ENCODE measurements around the gene RPS6KB1.
"Not testable (repeated sequence)": the region's sequence is repeated elsewhere in the genome, so short reads cannot be mapped to it uniquely, and the experiment has no call there.

RPS6KB1 gene

GRCh38 chr17:59853919-59854729, 38.8 kb upstream of the RPS6KB1 start:
- H3K4me2 ChIP-seq (ENCODE audit: low read length); H3K4me3 ChIP-seq (ENCODE audit: low read length); H3K27me3 ChIP-seq (ENCODE audit: control insufficient read depth, insufficient read depth, low read length); H3K9me3 ChIP-seq (replicated peaks; ENCODE audit: low read length); H3K36me3 ChIP-seq (ENCODE audit: insufficient read depth, low read length); H3K9ac ChIP-seq (ENCODE audit: low read depth, low read length): not testable (repeated sequence)
- H3K4me1 ChIP-seq (ENCODE audit: control insufficient read depth, insufficient read depth, low read length), result peaks cover 14% of the 10 kb centered on the region

- H3K4me2 ChIP-seq (ENCODE audit: low read length), result no peak overlapping the region
- H3K4me3 ChIP-seq (ENCODE audit: low read length), result no peak overlapping the region
- H3K9me3 ChIP-seq (replicated peaks; ENCODE audit: low read length), result no peaks in the 10 kb centered on the region
- no peak overlapping the region for H3K9ac ChIP-seq (ENCODE audit: low read depth, low read length)
- H3K4me1 ChIP-seq (ENCODE audit: control insufficient read depth, insufficient read depth, low read length), result peaks cover 8% of the 10 kb centered on the region
- no peaks in the 10 kb centered on the region for H3K27me3 ChIP-seq (ENCODE audit: control insufficient read depth, insufficient read depth, low read length)
- no peaks in the 10 kb centered on the region for H3K36me3 ChIP-seq (ENCODE audit: insufficient read depth, low read length)
Measured at GRCh38 chr17:59856859-59857794, 35.8 kb upstream of the RPS6KB1 start.

- Histone ChIP-seq H3K4me1 (ENCODE audit: control insufficient read depth, insufficient read depth, low read length) (peaks cover 3% of the 10 kb centered on the region), H3K9ac (ENCODE audit: low read depth, low read length) (no peak overlapping the region), H3K27me3 (ENCODE audit: control insufficient read depth, insufficient read depth, low read length) (no peaks in the 10 kb centered on the region), H3K36me3 (ENCODE audit: insufficient read depth, low read length) (no peaks in the 10 kb centered on the region), H3K4me2 (ENCODE audit: low read length) (no peak overlapping the region), H3K4me3 (ENCODE audit: low read length) (no peak overlapping the region), H3K9me3 (replicated peaks; ENCODE audit: low read length) (no peaks in the 10 kb centered on the region)
Measured at GRCh38 chr17:59858167-59858816, 34.6 kb upstream of the RPS6KB1 start.

DNA sequence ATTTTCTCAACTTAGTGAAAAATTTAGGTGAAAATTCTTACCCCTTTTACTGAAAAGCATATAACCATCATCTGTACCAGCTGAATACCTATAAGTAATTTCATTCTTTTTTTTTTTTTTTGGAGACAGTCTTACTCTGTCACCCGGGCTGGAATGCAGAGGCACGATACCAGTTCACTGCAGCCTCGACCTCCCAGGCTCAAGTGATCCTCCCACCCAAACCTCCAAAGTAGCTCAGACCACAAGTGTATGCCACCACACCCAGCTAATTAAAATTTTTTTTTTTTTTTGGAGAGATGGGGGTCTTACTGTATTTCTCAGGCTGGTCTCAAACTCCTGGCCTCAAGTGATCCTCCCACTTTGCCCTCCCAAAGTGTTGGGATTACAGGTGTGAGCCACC, 34.0 kb upstream of the RPS6KB1 start:
- no peaks in the 10 kb centered on the region for H3K9me3 ChIP-seq (replicated peaks; ENCODE audit: low read length)
- H3K4me1 ChIP-seq (ENCODE audit: control insufficient read depth, insufficient read depth, low read length), result no peaks in the 10 kb centered on the region
- no peaks in the 10 kb centered on the region for H3K36me3 ChIP-seq (ENCODE audit: insufficient read depth, low read length)
- no peak overlapping the region for H3K4me3 ChIP-seq (ENCODE audit: low read length)
- no peak overlapping the region for H3K4me2 ChIP-seq (ENCODE audit: low read length)
- no peak overlapping the region for H3K9ac ChIP-seq (ENCODE audit: low read depth, low read length)
- no peaks in the 10 kb centered on the region for H3K27me3 ChIP-seq (ENCODE audit: control insufficient read depth, insufficient read depth, low read length)

DNA sequence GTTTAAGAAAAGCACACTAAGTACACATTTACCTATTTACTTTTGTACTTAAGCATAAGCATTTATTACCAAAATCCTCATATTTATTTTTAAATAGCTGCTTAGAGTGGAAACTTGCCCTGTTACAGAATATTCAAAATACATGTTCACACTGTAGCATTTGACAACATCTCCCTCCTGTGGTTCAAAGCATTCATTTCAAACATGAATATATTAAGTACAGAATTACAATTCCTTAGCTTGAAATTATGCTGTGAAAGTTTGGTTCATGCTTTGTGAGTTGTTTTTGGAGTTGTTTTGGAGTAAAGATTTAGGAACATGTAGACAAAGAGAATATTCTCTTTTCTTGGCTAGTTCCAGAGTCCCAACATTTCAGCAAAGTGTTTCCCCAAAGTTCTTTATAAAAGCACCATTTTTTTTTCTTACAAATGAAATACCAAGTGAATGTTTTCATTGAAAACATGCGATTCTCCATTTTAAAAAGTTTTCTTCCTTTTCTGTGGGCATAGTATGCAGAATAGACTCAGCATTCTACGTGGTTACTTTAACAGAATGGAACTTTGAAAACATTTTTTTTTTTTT, 33.4 kb upstream of the RPS6KB1 start:
- H3K36me3 ChIP-seq (ENCODE audit: insufficient read depth, low read length), result no peaks in the 10 kb centered on the region
- H3K9me3 ChIP-seq (replicated peaks; ENCODE audit: low read length), result no peaks in the 10 kb centered on the region
- H3K9ac ChIP-seq (ENCODE audit: low read depth, low read length), result no peak overlapping the region
- H3K4me1 ChIP-seq (ENCODE audit: control insufficient read depth, insufficient read depth, low read length), result no peaks in the 10 kb centered on the region
- no peaks in the 10 kb centered on the region for H3K27me3 ChIP-seq (ENCODE audit: control insufficient read depth, insufficient read depth, low read length)
- no peak overlapping the region for H3K4me2 ChIP-seq (ENCODE audit: low read length)
- no peak overlapping the region for H3K4me3 ChIP-seq (ENCODE audit: low read length)

- Histone ChIP-seq H3K9ac (ENCODE audit: low read depth, low read length) (no peak overlapping the region), H3K36me3 (ENCODE audit: insufficient read depth, low read length) (no peaks in the 10 kb centered on the region), H3K27me3 (ENCODE audit: control insufficient read depth, insufficient read depth, low read length) (no peaks in the 10 kb centered on the region), H3K9me3 (replicated peaks; ENCODE audit: low read length) (no peaks in the 10 kb centered on the region), H3K4me1 (ENCODE audit: control insufficient read depth, insufficient read depth, low read length) (no peaks in the 10 kb centered on the region), H3K4me2 (ENCODE audit: low read length) (no peak overlapping the region), H3K4me3 (ENCODE audit: low read length) (no peak overlapping the region)
Measured at GRCh38 chr17:59863616-59864015, 29.3 kb upstream of the RPS6KB1 start.

DNA sequence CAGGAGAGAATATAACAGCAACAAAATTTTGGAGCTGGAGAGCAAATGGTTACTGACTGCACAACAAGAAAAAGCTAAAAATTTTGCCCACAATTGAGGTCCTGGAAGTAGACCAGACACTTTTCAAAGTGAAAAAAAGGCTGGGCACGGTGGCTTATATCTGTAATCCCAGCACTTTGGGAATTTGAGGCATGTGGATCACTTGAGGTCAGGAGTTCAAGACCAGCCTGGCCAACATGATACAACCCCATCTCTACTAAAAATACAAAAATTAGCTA, 23.0 kb upstream of the RPS6KB1 start:
- Histone ChIP-seq H3K36me3 (ENCODE audit: insufficient read depth, low read length) (no peaks in the 10 kb centered on the region), H3K4me3 (ENCODE audit: low read length) (no peak overlapping the region)

GRCh38 chr17:59870482-59870881, 22.4 kb upstream of the RPS6KB1 start:
- Histone ChIP-seq H3K9ac (ENCODE audit: low read depth, low read length) (no peak overlapping the region), H3K27me3 (ENCODE audit: control insufficient read depth, insufficient read depth, low read length) (no peaks in the 10 kb centered on the region), H3K4me3 (ENCODE audit: low read length) (no peak overlapping the region), H3K9me3 (replicated peaks; ENCODE audit: low read length) (no peaks in the 10 kb centered on the region), H3K4me1 (ENCODE audit: control insufficient read depth, insufficient read depth, low read length) (no peaks in the 10 kb centered on the region), H3K4me2 (ENCODE audit: low read length) (no peak overlapping the region), H3K36me3 (ENCODE audit: insufficient read depth, low read length) (no peaks in the 10 kb centered on the region)

More for the DNA sequence above, 23.0 kb upstream of the RPS6KB1 start:
- H3K4me2 ChIP-seq (ENCODE audit: low read length), result no peak overlapping the region
- no peak overlapping the region for H3K9ac ChIP-seq (ENCODE audit: low read depth, low read length)
- H3K9me3 ChIP-seq (replicated peaks; ENCODE audit: low read length), result no peaks in the 10 kb centered on the region
- no peaks in the 10 kb centered on the region for H3K4me1 ChIP-seq (ENCODE audit: control insufficient read depth, insufficient read depth, low read length)
- H3K27me3 ChIP-seq (ENCODE audit: control insufficient read depth, insufficient read depth, low read length), result no peaks in the 10 kb centered on the region

- H3K9me3 ChIP-seq (replicated peaks; ENCODE audit: low read length), result no peaks in the 10 kb centered on the region
- H3K4me3 ChIP-seq (ENCODE audit: low read length), result no peak overlapping the region
- no peak overlapping the region for H3K4me2 ChIP-seq (ENCODE audit: low read length)
- H3K27me3 ChIP-seq (ENCODE audit: control insufficient read depth, insufficient read depth, low read length), result no peaks in the 10 kb centered on the region
- no peaks in the 10 kb centered on the region for H3K4me1 ChIP-seq (ENCODE audit: control insufficient read depth, insufficient read depth, low read length)
- H3K9ac ChIP-seq (ENCODE audit: low read depth, low read length), result no peak overlapping the region
- H3K36me3 ChIP-seq (ENCODE audit: insufficient read depth, low read length), result no peaks in the 10 kb centered on the region
Measured at GRCh38 chr17:59872351-59872750, 20.6 kb upstream of the RPS6KB1 start.

GRCh38 chr17:59873414-59873813, 19.5 kb upstream of the RPS6KB1 start:
- H3K4me1 ChIP-seq (ENCODE audit: control insufficient read depth, insufficient read depth, low read length); H3K36me3 ChIP-seq (ENCODE audit: insufficient read depth, low read length); H3K4me2 ChIP-seq (ENCODE audit: low read length): not testable (repeated sequence)

DNA sequence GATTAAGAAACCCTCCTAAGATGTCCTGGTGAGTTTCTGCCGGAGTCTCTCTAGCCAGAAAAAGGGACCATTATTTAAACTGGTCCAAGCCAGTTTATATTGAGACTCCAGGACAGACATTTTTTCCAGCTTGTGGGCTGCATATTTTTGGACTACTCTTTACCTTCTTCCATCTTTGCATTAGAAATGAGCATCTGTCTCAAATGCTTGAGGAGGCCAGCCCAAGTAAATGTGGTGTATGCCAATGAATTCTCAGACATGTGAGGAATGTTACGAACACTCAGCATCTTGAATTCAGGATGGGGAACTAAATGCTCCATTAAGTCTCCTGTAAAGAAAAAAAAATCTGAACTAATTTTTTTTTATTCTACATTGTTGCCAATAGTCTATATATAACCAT, 18.5 kb upstream of the RPS6KB1 start:
- no peaks in the 10 kb centered on the region for H3K4me1 ChIP-seq (ENCODE audit: control insufficient read depth, insufficient read depth, low read length)
- H3K36me3 ChIP-seq (ENCODE audit: insufficient read depth, low read length), result peaks cover 4% of the 10 kb centered on the region
- H3K9me3 ChIP-seq (replicated peaks; ENCODE audit: low read length), result no peaks in the 10 kb centered on the region
- no peak overlapping the region for H3K9ac ChIP-seq (ENCODE audit: low read depth, low read length)
- no peak overlapping the region for H3K4me2 ChIP-seq (ENCODE audit: low read length)
- H3K4me3 ChIP-seq (ENCODE audit: low read length), result no peak overlapping the region
- no peaks in the 10 kb centered on the region for H3K27me3 ChIP-seq (ENCODE audit: control insufficient read depth, insufficient read depth, low read length)

More at GRCh38 chr17:59873414-59873813, 19.5 kb upstream of the RPS6KB1 start:
- H3K27me3 ChIP-seq (ENCODE audit: control insufficient read depth, insufficient read depth, low read length); H3K4me3 ChIP-seq (ENCODE audit: low read length); H3K9ac ChIP-seq (ENCODE audit: low read depth, low read length); H3K9me3 ChIP-seq (replicated peaks; ENCODE audit: low read length): not testable (repeated sequence)
